NCI-H1436 (cell line): ENCODE results near the gene ASB18.
A peak's percentile ranks its signal among the peaks of the same experiment; 100 is the strongest.

ENCODE experiments used
- DNase-seq: peaks from one replicate; lab custom pipeline; 2025; lab: John Stamatoyannopoulos, UW

The ASB18 gene

DNA sequence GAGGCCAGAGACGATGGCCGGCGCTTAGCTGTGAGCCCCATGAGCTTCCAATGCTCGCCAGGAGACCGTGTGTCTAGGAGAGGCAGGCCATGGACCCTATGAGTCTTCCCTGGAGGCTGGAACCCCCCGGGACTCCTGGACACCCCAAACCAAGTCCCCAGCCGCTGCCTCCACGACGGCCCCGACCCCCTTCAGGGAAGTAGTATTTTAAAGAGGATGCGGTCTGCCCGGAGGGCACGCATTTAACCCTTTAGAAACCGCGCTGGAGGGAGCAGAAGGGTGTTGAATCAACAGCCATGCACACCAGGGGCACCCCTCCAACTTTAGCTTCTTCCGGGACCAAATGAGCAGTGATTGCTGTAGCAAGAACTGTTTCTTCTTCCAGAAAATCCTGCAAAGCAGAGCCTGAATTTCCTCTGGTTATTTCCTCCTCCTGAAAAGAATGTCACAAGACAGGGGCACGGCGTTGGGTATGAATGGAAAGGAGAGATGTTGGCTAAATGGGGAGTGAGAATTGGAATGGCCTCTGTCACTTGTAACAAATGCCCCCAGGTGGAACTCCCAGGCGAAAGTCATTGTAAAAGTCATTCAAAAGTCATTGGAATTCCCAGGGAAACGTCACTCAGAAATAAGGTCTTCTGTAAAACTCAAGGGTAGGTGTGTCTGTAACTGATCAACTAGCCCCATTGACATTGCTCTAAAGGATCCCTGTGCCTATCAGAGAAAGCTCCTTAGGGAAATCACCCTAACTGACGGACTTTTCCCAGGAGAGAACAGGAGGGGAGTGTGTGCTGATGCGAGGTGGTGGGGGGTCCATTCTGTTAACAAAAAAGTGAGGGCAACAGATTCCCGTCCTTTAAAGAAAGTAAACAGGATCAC lies 90.2 kb downstream of the ASB18 start:
- DNase-seq = no peak

DNA sequence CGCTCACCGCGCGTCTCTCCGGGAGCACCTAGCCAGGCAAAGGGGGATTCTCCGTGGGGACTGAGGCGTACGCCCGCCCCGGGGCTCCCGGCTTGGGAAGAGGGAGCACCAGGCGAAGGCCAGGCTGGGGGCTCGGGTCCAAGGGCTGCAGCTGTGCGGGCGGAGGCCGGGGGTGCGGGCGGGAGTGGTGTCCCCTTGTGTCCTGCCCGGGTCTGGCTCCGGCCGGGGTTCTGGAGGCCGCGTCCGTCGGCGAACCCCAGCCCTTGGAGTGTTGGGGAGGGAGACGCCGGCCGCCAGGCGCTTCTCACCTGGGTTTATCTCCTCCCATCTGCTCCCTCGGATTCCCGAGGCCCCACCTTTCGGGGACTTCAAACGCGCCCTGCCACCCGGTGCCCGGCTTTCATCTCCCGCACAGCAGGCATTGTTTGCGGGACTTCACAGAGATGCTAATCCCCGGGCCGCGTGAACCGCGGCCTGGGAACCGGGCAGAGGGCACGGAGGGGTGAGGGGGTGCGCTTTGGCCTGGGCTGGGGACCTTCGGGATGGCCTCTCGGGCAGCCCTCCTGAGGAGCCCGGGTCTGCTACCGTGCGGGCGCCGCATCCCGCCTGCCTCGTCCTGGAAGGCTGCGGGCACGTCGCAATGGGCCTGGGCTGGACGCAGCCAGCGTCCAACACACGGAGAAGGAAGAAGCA lies 91.0 kb downstream of the ASB18 start:
- no peak for DNase-seq

GRCh38 chr2:236172255-236173035 lies 91.8 kb downstream of the ASB18 start:
- DNase-seq = no peak

DNA sequence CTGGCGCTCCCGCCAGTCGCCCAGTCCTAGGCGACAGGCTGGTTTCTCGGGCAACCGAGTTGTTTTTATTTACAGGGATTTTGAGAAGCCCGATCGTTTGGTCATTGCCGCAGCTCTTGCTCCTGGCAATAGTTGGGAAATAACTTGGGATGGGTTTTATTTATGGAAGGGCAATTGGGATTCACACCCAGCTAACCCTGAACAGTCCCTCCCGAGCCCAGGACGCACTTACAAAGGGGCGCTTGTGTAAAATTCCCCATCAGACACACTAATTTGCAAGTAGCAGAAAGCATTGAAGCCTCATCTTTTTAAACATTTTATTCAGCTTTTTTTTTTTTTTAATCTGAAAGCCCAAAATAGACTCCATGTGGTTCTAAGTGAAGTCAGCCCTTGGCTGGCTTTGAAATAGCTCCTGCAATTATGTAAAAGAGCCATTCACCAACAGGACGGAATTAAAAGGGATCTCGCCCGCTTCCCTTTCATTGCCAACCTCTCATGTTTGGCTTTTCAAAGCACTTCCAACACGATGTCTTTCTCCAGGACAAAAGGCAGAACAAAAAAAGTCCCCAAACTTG lies 92.4 kb downstream of the ASB18 start:
- DNase-seq = no peak

- no peak for DNase-seq
Measured at GRCh38 chr2:236171181-236171679, 93.0 kb downstream of the ASB18 start.

- no peak for DNase-seq
Measured at GRCh38 chr2:236170590-236171165, 93.5 kb downstream of the ASB18 start.

- no peak for DNase-seq
Measured at GRCh38 chr2:236169741-236170589, 94.2 kb downstream of the ASB18 start.

GRCh38 chr2:236169151-236169721 lies 95.0 kb downstream of the ASB18 start:
- peak; percentile 53 for DNase-seq

DNA sequence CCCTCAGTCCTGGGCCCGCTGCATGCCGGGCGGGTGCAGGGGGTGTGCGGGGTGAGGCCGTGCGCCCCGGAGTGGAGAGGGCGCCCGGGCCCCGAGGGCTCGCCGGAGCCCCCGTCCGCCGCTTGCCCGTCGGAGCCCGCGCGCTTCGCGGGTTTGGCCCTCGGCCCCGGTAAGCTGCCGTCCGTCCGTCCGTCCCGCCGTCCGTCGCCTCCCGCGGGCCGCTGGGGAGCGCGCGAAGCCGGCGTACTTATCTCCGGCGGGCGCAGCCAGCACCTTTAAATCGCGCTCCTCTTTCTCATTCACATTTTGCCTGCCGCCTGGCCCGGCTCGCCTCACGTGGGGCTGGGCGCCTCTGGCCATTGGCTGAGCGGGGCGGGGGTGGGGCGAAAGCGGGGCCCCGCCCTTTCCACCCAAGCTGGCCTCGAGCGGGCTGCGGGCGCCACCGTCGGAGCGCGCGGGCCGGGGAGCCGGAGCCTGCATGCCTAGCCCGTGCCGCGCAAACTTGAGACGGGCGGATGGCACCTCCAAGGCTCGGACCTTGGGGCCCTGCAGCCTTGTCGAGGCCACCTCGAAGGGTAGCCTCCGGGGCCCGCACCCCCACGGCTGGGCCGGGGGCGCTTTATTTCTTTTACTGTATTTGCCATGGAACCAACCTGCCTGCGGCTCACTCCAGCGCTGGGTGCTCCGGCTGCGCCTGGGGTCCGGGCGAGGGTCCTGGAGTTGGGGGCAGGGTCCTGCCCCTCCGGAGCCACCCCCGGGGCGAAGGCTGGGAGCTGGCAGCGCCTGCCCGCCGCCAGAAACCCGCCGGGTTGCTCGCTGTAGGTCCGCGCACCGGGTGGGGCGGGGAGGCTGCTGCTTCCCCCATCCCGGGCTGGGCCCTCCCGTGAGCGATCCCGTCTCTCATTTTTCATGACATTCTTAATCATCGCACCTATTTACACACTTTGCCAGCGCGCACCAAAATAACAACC lies 95.8 kb downstream of the ASB18 start, which contains the start of gene GBX2:
Gene GBX2 (minus strand): TSS at position 277 of the 971 bp plus-strand sequence. CDS start 415 bp downstream, outside the sequence.
- peak; percentile 78 for DNase-seq

GRCh38 chr2:236167297-236168109 lies 96.7 kb downstream of the ASB18 start:
- no peak for DNase-seq

- no peak for DNase-seq
Measured at GRCh38 chr2:236166796-236167296, 97.4 kb downstream of the ASB18 start.

GRCh38 chr2:236165842-236166795 lies 98.1 kb downstream of the ASB18 start:
- DNase-seq = no peak

DNA sequence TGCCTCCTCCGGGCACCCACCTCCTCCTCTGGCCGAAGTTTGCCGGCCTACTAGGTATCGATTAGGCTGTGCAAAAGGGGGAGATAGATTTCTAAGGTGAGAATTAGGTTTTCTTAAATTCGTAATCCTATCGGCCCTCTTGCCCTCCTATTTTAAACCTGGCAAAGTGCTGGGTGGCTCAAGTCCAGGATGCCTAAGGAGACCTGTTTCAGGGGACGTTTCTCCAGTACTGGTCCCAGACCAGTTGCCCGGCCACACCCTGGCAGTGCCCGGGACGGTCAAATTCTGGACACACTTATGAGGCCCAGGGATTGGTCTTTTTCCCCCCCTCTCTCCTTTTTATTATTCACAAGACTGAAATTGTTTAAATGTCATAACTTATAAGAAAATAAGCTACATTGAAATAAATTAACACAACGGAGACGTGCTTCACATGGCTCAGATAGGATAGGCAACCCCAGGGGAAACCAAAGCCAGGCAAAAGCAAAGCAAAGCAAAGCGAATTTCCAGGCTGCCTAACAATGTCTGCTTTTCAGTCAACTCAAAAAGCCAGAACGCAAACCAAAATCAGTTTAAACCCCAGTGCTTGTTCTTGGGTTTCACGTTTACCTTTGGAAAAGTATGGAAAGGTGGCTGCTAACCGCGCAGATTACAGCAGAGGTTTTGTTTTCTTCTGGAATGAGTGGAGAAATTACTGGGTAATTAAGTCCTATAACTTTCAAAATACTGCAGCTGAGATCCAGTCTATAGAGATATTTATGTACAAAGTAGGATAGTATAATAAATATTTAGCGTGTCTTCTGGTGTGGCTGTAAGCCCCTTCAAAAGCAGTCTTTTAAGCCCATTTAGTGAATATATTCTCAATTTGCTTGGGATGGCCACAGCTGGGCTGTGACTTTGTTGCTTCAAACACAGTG lies 99.0 kb downstream of the ASB18 start:
- no peak for DNase-seq

- DNase-seq = no peak
Measured at GRCh38 chr2:236164201-236164924, 99.8 kb downstream of the ASB18 start.
